Left hindlimb (tissue), 1 donor: ENCODE measurements around the gene MILR1.
"Not testable (repeated sequence)": the region's sequence is repeated elsewhere in the genome, so short reads cannot be mapped to it uniquely, and the experiment has no call there.

ENCODE experiments used
- DNase-seq: peaks from one replicate; pipeline ENCODE4 v3.0.0-alpha.2; 2018

The MILR1 gene

GRCh38 chr17:64477849-64478248 lies 28.9 kb downstream of the MILR1 start:
- no peak for DNase-seq

DNA sequence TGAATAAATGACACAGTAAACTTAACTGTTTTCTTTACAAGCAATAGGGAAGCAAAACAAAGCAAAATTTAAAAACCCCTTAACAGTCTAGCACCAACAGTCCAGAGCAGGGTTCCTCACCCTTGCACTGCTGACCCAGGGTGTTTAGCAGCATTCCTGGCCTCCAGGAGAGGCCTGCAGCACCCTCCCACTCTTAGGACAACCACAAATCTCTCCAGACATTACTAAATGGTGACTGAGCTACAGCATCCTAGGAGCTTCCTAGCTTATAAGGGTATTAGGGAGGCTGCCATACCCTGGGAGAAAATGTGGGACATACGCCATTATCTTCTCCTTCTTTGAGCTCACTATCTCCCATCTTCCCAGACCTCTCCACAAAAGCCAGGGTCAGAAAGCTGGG lies 32.0 kb downstream of the MILR1 start:
- no peak for DNase-seq

GRCh38 chr17:64484380-64484779 lies 35.5 kb downstream of the MILR1 start:
- no peak for DNase-seq

- DNase-seq = no peak
These were observed 39.4 kb downstream of the MILR1 start for GRCh38 chr17:64488301-64488700.

- DNase-seq = no peak
These were observed 42.3 kb downstream of the MILR1 start for GRCh38 chr17:64491034-64491860.

DNA sequence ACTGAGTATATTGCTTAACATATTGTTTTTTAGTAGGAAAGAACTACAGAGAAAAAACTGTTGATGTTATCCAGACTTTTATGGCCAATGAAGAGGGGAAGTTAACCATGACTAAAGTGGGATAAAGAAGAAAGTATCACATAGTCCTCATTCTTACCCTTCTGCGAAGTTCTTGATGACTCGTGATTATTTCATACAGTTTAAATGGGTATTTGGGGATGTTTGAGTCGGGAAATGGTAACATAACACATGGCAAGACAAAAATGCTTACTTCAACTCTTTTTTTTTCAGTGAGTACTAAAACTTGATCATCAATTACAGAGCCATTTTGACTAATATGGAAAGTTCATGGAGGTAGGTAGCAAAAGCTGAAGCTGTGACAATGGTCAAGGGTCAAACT lies 43.1 kb downstream of the MILR1 start:
- no peak for DNase-seq

DNA sequence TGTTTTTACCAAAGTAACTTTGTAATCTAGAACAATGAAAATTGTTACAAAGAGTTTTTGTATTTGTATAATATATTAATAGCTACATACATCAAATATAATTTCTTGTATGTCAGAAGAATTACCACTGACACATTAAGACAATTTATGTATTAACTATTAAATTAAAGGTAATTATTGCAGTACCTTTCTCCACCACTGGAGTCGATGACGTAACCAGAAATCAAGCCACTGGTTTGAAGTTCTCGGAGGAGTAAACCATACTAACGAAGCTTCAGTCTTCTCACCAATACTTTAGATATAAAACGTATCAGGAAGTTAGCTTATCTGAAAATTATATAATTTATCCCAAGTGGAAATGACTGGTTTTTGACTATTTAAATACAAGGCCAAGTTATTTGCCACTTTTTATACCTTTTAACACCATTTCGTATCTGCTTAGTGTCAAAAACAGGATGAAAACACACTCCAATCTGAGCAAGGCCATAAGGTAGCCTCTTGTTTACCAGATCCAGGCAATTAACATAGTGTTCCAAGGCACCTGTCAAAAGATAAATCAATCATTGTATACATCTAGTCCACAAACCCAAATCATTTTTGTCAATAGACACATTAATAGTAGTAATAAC lies 43.7 kb downstream of the MILR1 start:
- DNase-seq = no peak

- no peak for DNase-seq
These were observed 45.2 kb downstream of the MILR1 start for GRCh38 chr17:64494121-64494520.

GRCh38 chr17:64495300-64495699 lies 46.4 kb downstream of the MILR1 start:
- not testable (repeated sequence) for DNase-seq

GRCh38 chr17:64496348-64496785 lies 47.5 kb downstream of the MILR1 start:
- DNase-seq = no peak

DNA sequence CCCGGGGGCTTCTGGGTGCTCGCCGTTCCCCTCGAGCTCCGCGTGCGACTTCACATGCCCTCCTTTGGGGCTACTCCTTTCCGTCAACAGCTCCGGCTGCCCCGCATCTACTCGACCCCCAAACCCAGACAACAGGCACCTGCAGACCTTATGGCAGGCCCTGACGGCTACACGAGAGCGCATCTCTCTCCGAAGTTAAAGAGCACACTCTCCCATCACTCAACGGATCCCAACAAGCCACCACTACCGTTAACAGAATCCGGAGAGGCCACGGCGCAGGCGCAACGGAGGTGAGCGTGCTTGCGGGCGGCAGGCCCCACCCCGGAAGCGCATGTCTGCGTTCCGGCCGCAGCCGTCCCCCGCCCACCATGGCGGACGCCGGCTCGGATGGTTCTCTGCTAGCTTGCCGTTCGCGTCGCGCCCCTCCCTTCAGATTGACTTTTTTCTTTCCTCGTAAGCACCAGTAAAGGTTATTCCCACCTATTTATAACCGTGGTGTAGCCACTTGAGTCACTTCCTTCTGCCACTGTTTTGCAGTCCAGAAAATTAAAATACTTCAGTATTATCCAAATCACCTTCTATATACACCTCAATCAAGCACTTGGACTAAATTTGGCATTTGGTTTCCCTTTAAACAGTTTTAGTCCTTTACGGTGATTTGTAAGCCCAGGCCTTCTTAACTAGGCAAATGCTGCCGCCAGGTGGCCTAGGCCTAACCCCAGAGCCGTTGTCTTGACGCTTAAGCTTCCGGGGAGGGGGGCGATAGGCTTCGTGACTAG lies 48.1 kb downstream of the MILR1 start, which contains the start of gene POLG2:
TSS of gene POLG2 (minus strand) at position 269 of the 779 bp plus-strand sequence. CDS start at position 183, 86 bp downstream.
- DNase-seq = peak; percentile 94

GRCh38 chr17:64497565-64498035 lies 48.7 kb downstream of the MILR1 start:
- no peak for DNase-seq

- no peak for DNase-seq
These were observed 49.6 kb downstream of the MILR1 start for GRCh38 chr17:64498308-64499203.

DNA sequence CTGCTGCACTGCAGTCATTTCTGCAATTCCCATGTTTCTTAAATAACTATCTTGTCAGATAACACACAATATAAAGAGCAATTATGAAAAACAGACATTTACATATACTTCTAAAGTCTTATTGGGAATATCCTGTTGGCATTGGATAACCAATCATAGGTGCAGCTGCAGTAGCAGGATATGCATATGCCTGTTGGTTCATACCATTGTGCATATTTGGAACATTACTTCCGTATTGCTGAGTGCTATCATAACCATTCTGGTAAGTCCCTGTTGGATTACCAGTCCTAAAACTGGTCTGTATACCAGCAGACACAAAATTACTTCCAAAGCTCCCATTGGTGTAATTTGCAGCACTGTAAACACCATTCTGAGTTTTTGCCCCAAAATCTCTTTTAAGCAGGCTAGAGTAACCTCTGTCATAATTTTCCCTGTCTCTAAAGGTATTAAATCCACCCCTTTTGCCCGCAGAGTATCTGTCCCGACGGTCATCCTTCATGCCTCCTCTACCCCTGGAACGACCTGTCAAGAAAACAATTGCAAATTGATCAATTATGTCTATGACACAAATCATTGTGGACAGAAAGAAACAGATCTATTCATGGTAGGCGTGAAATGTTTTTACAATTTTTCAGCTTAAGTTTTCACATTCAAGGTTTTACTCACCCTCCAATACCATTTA lies 51.0 kb downstream of the MILR1 start:
- no peak for DNase-seq

DNA sequence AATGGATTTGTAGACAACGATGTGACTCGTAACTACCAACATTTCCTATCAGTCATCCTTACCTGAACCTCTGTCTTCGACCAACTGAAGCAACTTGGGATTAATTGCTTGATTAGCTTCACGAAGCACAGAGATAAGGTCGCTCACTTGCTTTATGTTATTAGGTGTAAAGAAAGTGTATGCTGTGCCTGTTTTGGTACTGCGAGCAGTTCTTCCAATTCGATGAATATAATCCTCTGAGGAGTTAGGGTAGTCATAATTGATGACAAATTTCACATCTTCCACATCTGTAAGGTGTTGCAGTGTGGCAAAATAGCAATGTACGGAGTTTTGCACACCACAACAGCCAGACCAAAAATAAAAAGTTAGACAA lies 51.6 kb downstream of the MILR1 start:
- DNase-seq = no peak

DNA sequence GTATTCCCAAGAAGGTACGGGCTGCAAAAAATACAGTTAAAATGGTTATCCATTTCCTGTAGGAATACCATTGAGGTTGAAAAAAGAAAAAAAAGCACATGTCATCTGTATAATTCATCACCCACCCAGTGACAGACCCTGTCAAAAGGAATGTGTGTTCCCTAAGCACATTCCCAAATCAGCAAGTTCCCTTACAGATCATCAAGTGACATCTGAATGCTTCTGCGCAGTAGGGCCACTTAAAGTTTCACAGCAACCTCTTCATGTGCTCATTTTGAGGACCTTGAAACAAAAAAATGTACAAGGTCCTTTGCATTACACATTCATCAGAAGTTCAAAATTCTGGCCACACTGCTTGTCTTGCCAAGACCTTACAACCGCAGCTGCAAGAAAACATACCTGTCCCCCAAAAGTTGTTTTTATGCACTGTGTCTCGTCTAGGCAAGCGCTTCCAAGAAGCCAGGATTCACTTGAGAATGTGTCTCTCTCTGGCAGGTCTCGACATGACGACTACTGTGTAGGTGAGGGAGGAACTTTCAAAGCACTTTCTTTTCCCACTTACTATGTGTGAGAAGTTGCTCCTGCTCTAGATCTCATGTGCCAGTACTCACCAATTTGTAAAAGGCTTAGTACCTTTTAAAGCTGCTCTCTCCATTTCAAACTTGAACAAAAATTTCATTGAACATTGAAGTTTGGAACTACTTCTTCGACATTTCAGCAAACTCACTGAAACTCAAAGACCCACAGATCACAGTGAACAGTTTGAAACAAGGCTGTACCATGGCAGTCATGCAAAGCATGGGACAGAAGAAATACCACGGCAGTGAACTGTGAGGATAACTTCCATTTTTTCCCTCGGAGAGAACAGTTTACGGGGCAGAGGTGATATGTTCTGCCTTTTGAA lies 52.2 kb downstream of the MILR1 start:
- no peak for DNase-seq

- DNase-seq = no peak
These were observed 53.1 kb downstream of the MILR1 start for GRCh38 chr17:64502021-64502420.

- DNase-seq = no peak
These were observed 53.9 kb downstream of the MILR1 start for GRCh38 chr17:64502809-64503208.

DNA sequence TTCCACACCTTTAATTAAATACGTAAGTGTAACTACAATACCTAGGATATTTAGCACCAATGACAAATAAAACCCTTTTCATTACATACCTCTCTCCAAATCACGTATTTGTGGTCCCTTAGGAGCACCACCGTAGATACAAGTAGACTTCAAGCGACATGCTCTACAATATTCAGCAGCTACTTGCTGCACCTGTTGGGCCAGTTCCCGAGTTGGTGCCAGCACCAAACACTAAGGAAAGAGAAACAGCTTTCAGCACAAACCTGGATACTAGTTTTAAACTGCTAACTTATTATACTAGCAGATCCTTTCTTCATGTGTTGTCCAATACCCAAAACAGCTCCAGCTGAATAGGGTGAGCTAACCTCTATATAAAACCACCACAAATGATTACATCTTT lies 54.4 kb downstream of the MILR1 start:
- DNase-seq = no peak
